HepG2 (cell line): ENCODE results near the gene ZNF79. TPM values are rescaled to one million over a fixed set of nuclear protein-coding genes. Genes with fewer than 3 reads are reported as not detected.

Experiments
- AGO2 ChIP-seq: fragments of 200-400 bp; formaldehyde crosslinking; optimal IDR thresholded peaks from 2 replicates; pipeline ENCODE3; 2017; ENCODE audit warnings: mild to moderate bottlenecking, low read depth, low read length, moderate library complexity
- AKAP8 ChIP-seq: sonication (generic); formaldehyde crosslinking; IDR thresholded peaks from 2 replicates; pipeline ENCODE4 v1.5.1; 2020; ENCODE audit warnings: mild to moderate bottlenecking, missing genetic modification reagents
- ATF7-NPFF ChIP-seq: sonication (generic); formaldehyde crosslinking; IDR thresholded peaks from 2 replicates; pipeline ENCODE4 v1.8.1; 2023; ENCODE audit warnings: mild to moderate bottlenecking, low read depth, missing genetic modification reagents, moderate library complexity
- CREB3 ChIP-seq: sonication (generic); formaldehyde crosslinking; IDR thresholded peaks from 2 replicates; pipeline ENCODE4 v1.5.0; 2020; ENCODE audit warnings: missing genetic modification reagents
- ERF ChIP-seq: IDR thresholded peaks from 2 replicates; pipeline ENCODE4 v1.6.1; 2018; ENCODE audit warnings: missing biosample characterization, missing genetic modification reagents
- GFI1 ChIP-seq: sonication (generic); formaldehyde crosslinking; IDR thresholded peaks from 2 replicates; pipeline ENCODE4 v1.5.0; 2020; ENCODE audit warnings: missing genetic modification reagents, mild to moderate bottlenecking, borderline replicate concordance
- GLI4 ChIP-seq: sonication (generic); formaldehyde crosslinking; IDR thresholded peaks from 2 replicates; pipeline ENCODE4 v1.5.1; 2020; ENCODE audit warnings: missing genetic modification reagents, mild to moderate bottlenecking, moderate library complexity, borderline replicate concordance
- HHEX ChIP-seq: IDR thresholded peaks from 2 replicates; pipeline ENCODE4 v1.6.1; 2016; ENCODE audit warnings: control low read depth
- HMG20B ChIP-seq: conservative IDR thresholded peaks from 2 replicates; pipeline ENCODE4 v1.6.1; 2016; ENCODE audit warnings: missing genetic modification reagents, missing compliant biosample characterization
- JUNB ChIP-seq: sonication (generic); formaldehyde crosslinking; IDR thresholded peaks from 2 replicates; pipeline ENCODE4 v1.8.0; 2022; ENCODE audit warnings: missing genetic modification reagents, mild to moderate bottlenecking, borderline replicate concordance
- JUND ChIP-seq: sonication (generic); formaldehyde crosslinking; IDR thresholded peaks from 2 replicates; pipeline ENCODE4 v1.8.0; 2022; ENCODE audit warnings: mild to moderate bottlenecking, missing genetic modification reagents
- SIN3A ChIP-seq: IDR thresholded peaks from 2 replicates; pipeline ENCODE4 v1.6.1; 2011; ENCODE audit warnings: low read depth, mild to moderate bottlenecking, control low read depth, low read length, borderline replicate concordance
- ZC3H13 ChIP-seq: sonication (generic); formaldehyde crosslinking; IDR thresholded peaks from 2 replicates; pipeline ENCODE4 v1.8.1; 2023; ENCODE audit warnings: mild to moderate bottlenecking, missing genetic modification reagents, moderate library complexity
- ZKSCAN1 ChIP-seq: fragments of 150-350 bp; IDR thresholded peaks from 2 replicates; pipeline ENCODE4 v1.6.1; 2014; ENCODE audit warnings: low read length
- ZNF12 ChIP-seq: sonication (generic); formaldehyde crosslinking; IDR thresholded peaks from 2 replicates; pipeline ENCODE4 v1.5.0; 2020; ENCODE audit warnings: missing genetic modification reagents
- ZNF256 ChIP-seq: sonication (generic); formaldehyde crosslinking; conservative IDR thresholded peaks from 2 replicates; pipeline ENCODE4 v1.4.0; 2020; ENCODE audit warnings: missing genetic modification reagents
- ZNF383 ChIP-seq: sonication (generic); formaldehyde crosslinking; IDR thresholded peaks from 2 replicates; pipeline ENCODE4 v1.4.0; 2020; ENCODE audit warnings: missing genetic modification reagents, mild to moderate bottlenecking, borderline replicate concordance
- ZNF543 ChIP-seq: sonication (generic); formaldehyde crosslinking; IDR thresholded peaks from 2 replicates; pipeline ENCODE4 v1.4.0; 2020; ENCODE audit warnings: mild to moderate bottlenecking, missing genetic modification reagents
- ZNF629 ChIP-seq: sonication (generic); formaldehyde crosslinking; conservative IDR thresholded peaks from 2 replicates; pipeline ENCODE4 v1.5.0; 2020; ENCODE audit warnings: missing genetic modification reagents
- ZNF639 ChIP-seq: conservative IDR thresholded peaks from 2 replicates; pipeline ENCODE4 v1.6.1; 2018; ENCODE audit warnings: missing genetic modification reagents
- ZNF737 ChIP-seq: sonication (generic); formaldehyde crosslinking; IDR thresholded peaks from 2 replicates; pipeline ENCODE4 v1.5.0; 2020; ENCODE audit warnings: missing genetic modification reagents, mild to moderate bottlenecking, borderline replicate concordance
- ZNF776 ChIP-seq: sonication (generic); formaldehyde crosslinking; IDR thresholded peaks from 2 replicates; pipeline ENCODE4 v1.4.0; 2020; ENCODE audit warnings: mild to moderate bottlenecking, missing genetic modification reagents
- polyA plus RNA-seq, 8 experiments: library from polyadenylated mRNA; depleted of rRNA in 3 of 8; stranded (reverse) in 7 of 8; unstranded in 1 of 8; fragments of >200 nt; fragmentation: Illumina TruSeq in 4 of 8; extraction: Trizol in 4 of 8; gene quantifications; 2 replicates each; pipeline versions ENCODE4 v1.2.1 to v1.2.3, GENCODE V29; 2011 to 2016; ENCODE audit warnings: low read depth in 4 of 8, missing spikeins in 1 of 8, mixed read lengths in 1 of 8; ENCODE audit not compliant: insufficient read depth in 1 of 8
- total RNA-seq, 5 experiments: library from RNA; depleted of rRNA; stranded (reverse); fragments of >200 nt; fragmentation: Illumina TruSeq; extraction: Trizol; gene quantifications; 2 replicates each; pipeline ENCODE4 v1.2.3, GENCODE V29; 2016; ENCODE audit warnings: low read depth in 1 of 5
- TF ChIP-seq, protein P1 (sequence below): sonication (generic); formaldehyde crosslinking; conservative IDR thresholded peaks from 2 replicates; pipeline ENCODE4 v1.8.0; 2022; ENCODE audit warnings: mild to moderate bottlenecking, moderate library complexity, missing genetic modification reagents
- TF ChIP-seq, protein P2 (sequence below): sonication (generic); formaldehyde crosslinking; IDR thresholded peaks from 2 replicates; pipeline ENCODE4 v1.5.1; 2020; ENCODE audit warnings: missing genetic modification reagents, mild to moderate bottlenecking, borderline replicate concordance

ZNF79 gene
- total and polyA plus RNA-seq, 2 of the 13 experiments (the other 11 are each of a cell fraction or from before 2014, with no cell fraction given): 3.7 to 8.1 TPM

GRCh38 chr9:127445851-127446712, 21.9 kb downstream of the ZNF79 start (continued):
- peak; percentile 44; the same call in 1 of the 2 replicates for TF ChIP-seq ZC3H13 (CRISPR knock-in tag)
- peak; percentile 78 for TF ChIP-seq AGO2
- TF ChIP-seq ATF7-NPFF (CRISPR knock-in tag): no peak
- TF ChIP-seq, protein P1, sequence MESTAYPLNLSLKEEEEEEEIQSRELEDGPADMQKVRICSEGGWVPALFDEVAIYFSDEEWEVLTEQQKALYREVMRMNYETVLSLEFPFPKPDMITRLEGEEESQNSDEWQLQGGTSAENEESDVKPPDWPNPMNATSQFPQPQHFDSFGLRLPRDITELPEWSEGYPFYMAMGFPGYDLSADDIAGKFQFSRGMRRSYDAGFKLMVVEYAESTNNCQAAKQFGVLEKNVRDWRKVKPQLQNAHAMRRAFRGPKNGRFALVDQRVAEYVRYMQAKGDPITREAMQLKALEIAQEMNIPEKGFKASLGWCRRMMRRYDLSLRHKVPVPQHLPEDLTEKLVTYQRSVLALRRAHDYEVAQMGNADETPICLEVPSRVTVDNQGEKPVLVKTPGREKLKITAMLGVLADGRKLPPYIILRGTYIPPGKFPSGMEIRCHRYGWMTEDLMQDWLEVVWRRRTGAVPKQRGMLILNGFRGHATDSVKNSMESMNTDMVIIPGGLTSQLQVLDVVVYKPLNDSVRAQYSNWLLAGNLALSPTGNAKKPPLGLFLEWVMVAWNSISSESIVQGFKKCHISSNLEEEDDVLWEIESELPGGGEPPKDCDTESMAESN (CRISPR knock-in tag): no peak
- TF ChIP-seq HMG20B: no peak
- TF ChIP-seq ZNF256 (CRISPR knock-in tag): no peak
- no peak for TF ChIP-seq ZNF12 (CRISPR knock-in tag)
- TF ChIP-seq GLI4 (CRISPR knock-in tag): no peak
- no peak for TF ChIP-seq SIN3A
- no peak for TF ChIP-seq GFI1 (CRISPR knock-in tag)
- no peak for TF ChIP-seq JUND (CRISPR knock-in tag)
- TF ChIP-seq ZKSCAN1: no peak
- TF ChIP-seq, protein P2, sequence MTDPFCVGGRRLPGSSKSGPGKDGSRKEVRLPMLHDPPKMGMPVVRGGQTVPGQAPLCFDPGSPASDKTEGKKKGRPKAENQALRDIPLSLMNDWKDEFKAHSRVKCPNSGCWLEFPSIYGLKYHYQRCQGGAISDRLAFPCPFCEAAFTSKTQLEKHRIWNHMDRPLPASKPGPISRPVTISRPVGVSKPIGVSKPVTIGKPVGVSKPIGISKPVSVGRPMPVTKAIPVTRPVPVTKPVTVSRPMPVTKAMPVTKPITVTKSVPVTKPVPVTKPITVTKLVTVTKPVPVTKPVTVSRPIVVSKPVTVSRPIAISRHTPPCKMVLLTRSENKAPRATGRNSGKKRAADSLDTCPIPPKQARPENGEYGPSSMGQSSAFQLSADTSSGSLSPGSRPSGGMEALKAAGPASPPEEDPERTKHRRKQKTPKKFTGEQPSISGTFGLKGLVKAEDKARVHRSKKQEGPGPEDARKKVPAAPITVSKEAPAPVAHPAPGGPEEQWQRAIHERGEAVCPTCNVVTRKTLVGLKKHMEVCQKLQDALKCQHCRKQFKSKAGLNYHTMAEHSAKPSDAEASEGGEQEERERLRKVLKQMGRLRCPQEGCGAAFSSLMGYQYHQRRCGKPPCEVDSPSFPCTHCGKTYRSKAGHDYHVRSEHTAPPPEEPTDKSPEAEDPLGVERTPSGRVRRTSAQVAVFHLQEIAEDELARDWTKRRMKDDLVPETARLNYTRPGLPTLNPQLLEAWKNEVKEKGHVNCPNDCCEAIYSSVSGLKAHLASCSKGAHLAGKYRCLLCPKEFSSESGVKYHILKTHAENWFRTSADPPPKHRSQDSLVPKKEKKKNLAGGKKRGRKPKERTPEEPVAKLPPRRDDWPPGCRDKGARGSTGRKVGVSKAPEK (CRISPR knock-in tag): no peak
- TF ChIP-seq AKAP8 (CRISPR knock-in tag): no peak
- no peak for TF ChIP-seq ZNF383 (CRISPR knock-in tag)
- TF ChIP-seq ZNF776 (CRISPR knock-in tag): no peak
- TF ChIP-seq HHEX: no peak
- TF ChIP-seq ZNF543 (CRISPR knock-in tag): 0 out of 2 replicates have a peak, but pooled peaks have one; percentile 21
- TF ChIP-seq ERF (CRISPR knock-in tag): no peak
- TF ChIP-seq JUNB: 0 out of 2 replicates have a peak, but pooled peaks have one; percentile 49
- no peak for TF ChIP-seq ZNF629 (CRISPR knock-in tag)
- no peak for TF ChIP-seq CREB3 (CRISPR knock-in tag)
- no peak for TF ChIP-seq ZNF639 (CRISPR knock-in tag)
- no peak for TF ChIP-seq ZNF737 (CRISPR knock-in tag)
